Liver (tissue), 9 donors: ENCODE measurements around the gene SLCO2A1. TPM values are rescaled to one million over a fixed set of nuclear protein-coding genes. Genes with fewer than 3 reads are reported as not detected.

Source experiments
- DNase-seq: peaks from one replicate; pipeline ENCODE4 v3.0.0-alpha.2; 2017; ENCODE audit warnings: low spot score
- H3K27ac ChIP-seq, 2 donors: one replicate each; pipeline ENCODE4 v1.7.0; 2013; ENCODE audit warnings: inconsistent platforms in 2 of 2, low read length in 2 of 2, control low read depth in 1 of 2, low read depth in 1 of 2, mild to moderate bottlenecking in 1 of 2
- H3K27me3 ChIP-seq, 4 donors: one replicate each; pipeline versions ENCODE4 v1.6.1 to v1.7.0; 2013; ENCODE audit warnings: low read length in 3 of 4, inconsistent platforms in 1 of 4, mild to moderate bottlenecking in 1 of 4, moderate library complexity in 1 of 4; ENCODE audit not compliant: control insufficient read depth in 4 of 4, insufficient read depth in 4 of 4
- H3K36me3 ChIP-seq, 4 donors: one replicate each; pipeline versions ENCODE4 v1.6.1 to v1.7.0; 2013; ENCODE audit warnings: low read length in 3 of 4, mild to moderate bottlenecking in 3 of 4, low read depth in 1 of 4, moderate library complexity in 1 of 4; ENCODE audit not compliant: control insufficient read depth in 4 of 4, insufficient read depth in 3 of 4
- H3K4me1 ChIP-seq, 4 donors: one replicate each; pipeline versions ENCODE4 v1.6.1 to v1.7.0; 2013; ENCODE audit warnings: low read length in 3 of 4, mild to moderate bottlenecking in 3 of 4, moderate library complexity in 1 of 4; ENCODE audit not compliant: control insufficient read depth in 4 of 4, insufficient read depth in 4 of 4
- H3K4me3 ChIP-seq, 3 donors: one replicate each; pipeline versions ENCODE4 v1.6.1 to v1.7.0; 2013; ENCODE audit warnings: low read length in 3 of 3, control low read depth in 1 of 3, low read depth in 1 of 3, mild to moderate bottlenecking in 1 of 3
- H3K9ac ChIP-seq, 2 donors: one replicate each; pipeline ENCODE4 v1.7.0; 2013; ENCODE audit warnings: low read length in 2 of 2, mild to moderate bottlenecking in 2 of 2, moderate library complexity in 2 of 2, control low read depth in 1 of 2, low read depth in 1 of 2
- H3K9me3 ChIP-seq, 4 donors: one replicate each; pipeline versions ENCODE4 v1.6.1 to v1.7.0; 2013; ENCODE audit warnings: low read length in 3 of 4; ENCODE audit not compliant: control insufficient read depth in 4 of 4
- ATF3 ChIP-seq: IDR thresholded peaks from 2 replicates; pipeline ENCODE4 v1.6.1; 2016; ENCODE audit warnings: antibody characterized with exemption
- CTCF ChIP-seq: fragments of 150-350 bp; IDR thresholded peaks from 2 replicates; pipeline ENCODE4 v1.5.1; 2017; ENCODE audit warnings: improper control_type of control experiment, low read depth, low read length; ENCODE audit not compliant: missing input control
- EGR1 ChIP-seq, 2 donors: IDR thresholded peaks; 2 replicates each; pipeline ENCODE4 v1.6.1; 2016 to 2018; ENCODE audit warnings: antibody characterized with exemption in 2 of 2, low read depth in 2 of 2
- FOXA1 ChIP-seq: IDR thresholded peaks from 2 replicates; pipeline ENCODE4 v1.6.1; 2016; ENCODE audit warnings: antibody characterized with exemption
- FOXA2 ChIP-seq: IDR thresholded peaks from 2 replicates; pipeline ENCODE4 v1.6.1; 2016; ENCODE audit warnings: antibody characterized with exemption
- GABPA ChIP-seq, 2 donors: IDR thresholded peaks in 1 of 2; conservative IDR thresholded peaks in 1 of 2; 2 replicates each; pipeline ENCODE4 v1.6.1; 2016; ENCODE audit warnings: antibody characterized with exemption in 2 of 2, mild to moderate bottlenecking in 1 of 2, moderate library complexity in 1 of 2
- HNF4A ChIP-seq, 2 donors: conservative IDR thresholded peaks; 2 replicates each; pipeline ENCODE4 v1.6.1; 2016; ENCODE audit warnings: antibody characterized with exemption in 2 of 2, mild to moderate bottlenecking in 2 of 2
- HNF4G ChIP-seq: IDR thresholded peaks from 2 replicates; pipeline ENCODE4 v1.6.1; 2016; ENCODE audit warnings: antibody characterized with exemption
- JUND ChIP-seq, 2 donors: IDR thresholded peaks; 2 replicates each; pipeline ENCODE4 v1.6.1; 2016; ENCODE audit warnings: antibody characterized with exemption in 2 of 2
- NR2F2 ChIP-seq: IDR thresholded peaks from 2 replicates; pipeline ENCODE4 v1.6.1; 2016; ENCODE audit warnings: antibody characterized with exemption
- RAD21 ChIP-seq, 2 donors: IDR thresholded peaks; 2 replicates each; pipeline ENCODE4 v1.6.1; 2016; ENCODE audit warnings: antibody characterized with exemption in 2 of 2, mild to moderate bottlenecking in 2 of 2
- RXRA ChIP-seq, 2 donors: IDR thresholded peaks; 2 replicates each; pipeline ENCODE4 v1.6.1; 2017 to 2018; ENCODE audit warnings: antibody characterized with exemption in 2 of 2, mild to moderate bottlenecking in 1 of 2
- SP1 ChIP-seq: IDR thresholded peaks from 2 replicates; pipeline ENCODE4 v1.6.1; 2018; ENCODE audit warnings: antibody characterized with exemption, mild to moderate bottlenecking
- TAF1 ChIP-seq: conservative IDR thresholded peaks from 2 replicates; pipeline ENCODE4 v1.6.1; 2016; ENCODE audit warnings: antibody characterized with exemption, mild to moderate bottlenecking
- YY1 ChIP-seq: IDR thresholded peaks from 2 replicates; pipeline ENCODE4 v1.6.1; 2016; ENCODE audit warnings: antibody characterized with exemption, mild to moderate bottlenecking
- WGBS: extraction: QIAGEN DNeasy Blood & Tissue Kit; methylation state at CpG from one replicate; pipeline ENCODE4 v1.1.7; 2013; 5-methylcytosine and 5-hydroxymethylcytosine counted together
- polyA plus RNA-seq, 2 donors: library from polyadenylated mRNA; stranded (reverse) in 1 of 2; unstranded in 1 of 2; fragments of 200-250 nt in 1 of 2; fragments of >200 nt in 1 of 2; fragmentation: Nextera tagmentation in 1 of 2; extraction: Ambion mirVana in 1 of 2; gene quantifications; one replicate each; pipeline versions ENCODE4 v1.2.1 to v1.2.3, GENCODE V29; 2013 to 2015
- total RNA-seq, 2 donors: library from RNA; depleted of rRNA; stranded (reverse); fragments of >200 nt; gene quantifications; one replicate each; pipeline ENCODE4 v1.2.3, GENCODE V29; 2014
- TF ChIP-seq, protein P1 (sequence below): IDR thresholded peaks from 2 replicates; pipeline ENCODE4 v1.6.1; 2016; ENCODE audit warnings: antibody characterized with exemption
- TF ChIP-seq, protein P2 (sequence below): IDR thresholded peaks from 2 replicates; pipeline ENCODE4 v1.6.1; 2016; ENCODE audit warnings: antibody characterized with exemption
- TF ChIP-seq, protein P3 (sequence below): IDR thresholded peaks from 2 replicates; pipeline ENCODE4 v1.6.1; 2016; ENCODE audit warnings: antibody characterized with exemption, mild to moderate bottlenecking
- donor health status: healthy.
- donor health status: healthy.
- donor health status: healthy.
- donor health status: healthy.
- donor health status: healthy.

SLCO2A1 gene
- total and polyA plus RNA-seq, 4 donors = 0.56 to 3.1 (median 2.2) TPM

- H3K27me3 ChIP-seq = peaks cover 0 to 4% (median under 1%) of the 10 kb centered on the region in 4 donors
- WGBS = 85% methylated on average over 2 of the region's 2 CpGs
- no peaks in the 10 kb centered on the region for H3K9me3 ChIP-seq
- H3K4me3 ChIP-seq = no peak overlapping the region
- no peak for TF ChIP-seq HNF4A (conservative IDR thresholded peaks at IDR 0.05)
- TF ChIP-seq YY1 = no peak
- TF ChIP-seq JUND (IDR thresholded peaks at IDR 0.05) = no peak
- no peak for TF ChIP-seq EGR1 (IDR thresholded peaks at IDR 0.05; ENCODE audit: low read depth in 2 of 2)
- no peak for TF ChIP-seq HNF4G
- TF ChIP-seq, protein P1, sequence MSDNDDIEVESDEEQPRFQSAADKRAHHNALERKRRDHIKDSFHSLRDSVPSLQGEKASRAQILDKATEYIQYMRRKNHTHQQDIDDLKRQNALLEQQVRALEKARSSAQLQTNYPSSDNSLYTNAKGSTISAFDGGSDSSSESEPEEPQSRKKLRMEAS = no peak
- TF ChIP-seq ATF3 = no peak
- no peak for TF ChIP-seq SP1
- TF ChIP-seq RAD21 (IDR thresholded peaks at IDR 0.05) = no peak
- no peak for TF ChIP-seq TAF1
- TF ChIP-seq FOXA2 = no peak
- no peak for TF ChIP-seq GABPA (IDR thresholded peaks at IDR 0.05 in 1 of 2, conservative IDR thresholded peaks at IDR 0.05 in 1 of 2)
- TF ChIP-seq RXRA (IDR thresholded peaks at IDR 0.05) = no peak
- TF ChIP-seq, protein P2, sequence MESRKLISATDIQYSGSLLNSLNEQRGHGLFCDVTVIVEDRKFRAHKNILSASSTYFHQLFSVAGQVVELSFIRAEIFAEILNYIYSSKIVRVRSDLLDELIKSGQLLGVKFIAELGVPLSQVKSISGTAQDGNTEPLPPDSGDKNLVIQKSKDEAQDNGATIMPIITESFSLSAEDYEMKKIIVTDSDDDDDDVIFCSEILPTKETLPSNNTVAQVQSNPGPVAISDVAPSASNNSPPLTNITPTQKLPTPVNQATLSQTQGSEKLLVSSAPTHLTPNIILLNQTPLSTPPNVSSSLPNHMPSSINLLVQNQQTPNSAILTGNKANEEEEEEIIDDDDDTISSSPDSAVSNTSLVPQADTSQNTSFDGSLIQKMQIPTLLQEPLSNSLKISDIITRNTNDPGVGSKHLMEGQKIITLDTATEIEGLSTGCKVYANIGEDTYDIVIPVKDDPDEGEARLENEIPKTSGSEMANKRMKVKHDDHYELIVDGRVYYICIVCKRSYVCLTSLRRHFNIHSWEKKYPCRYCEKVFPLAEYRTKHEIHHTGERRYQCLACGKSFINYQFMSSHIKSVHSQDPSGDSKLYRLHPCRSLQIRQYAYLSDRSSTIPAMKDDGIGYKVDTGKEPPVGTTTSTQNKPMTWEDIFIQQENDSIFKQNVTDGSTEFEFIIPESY = no peak
- no peak for TF ChIP-seq NR2F2
- TF ChIP-seq, protein P3, sequence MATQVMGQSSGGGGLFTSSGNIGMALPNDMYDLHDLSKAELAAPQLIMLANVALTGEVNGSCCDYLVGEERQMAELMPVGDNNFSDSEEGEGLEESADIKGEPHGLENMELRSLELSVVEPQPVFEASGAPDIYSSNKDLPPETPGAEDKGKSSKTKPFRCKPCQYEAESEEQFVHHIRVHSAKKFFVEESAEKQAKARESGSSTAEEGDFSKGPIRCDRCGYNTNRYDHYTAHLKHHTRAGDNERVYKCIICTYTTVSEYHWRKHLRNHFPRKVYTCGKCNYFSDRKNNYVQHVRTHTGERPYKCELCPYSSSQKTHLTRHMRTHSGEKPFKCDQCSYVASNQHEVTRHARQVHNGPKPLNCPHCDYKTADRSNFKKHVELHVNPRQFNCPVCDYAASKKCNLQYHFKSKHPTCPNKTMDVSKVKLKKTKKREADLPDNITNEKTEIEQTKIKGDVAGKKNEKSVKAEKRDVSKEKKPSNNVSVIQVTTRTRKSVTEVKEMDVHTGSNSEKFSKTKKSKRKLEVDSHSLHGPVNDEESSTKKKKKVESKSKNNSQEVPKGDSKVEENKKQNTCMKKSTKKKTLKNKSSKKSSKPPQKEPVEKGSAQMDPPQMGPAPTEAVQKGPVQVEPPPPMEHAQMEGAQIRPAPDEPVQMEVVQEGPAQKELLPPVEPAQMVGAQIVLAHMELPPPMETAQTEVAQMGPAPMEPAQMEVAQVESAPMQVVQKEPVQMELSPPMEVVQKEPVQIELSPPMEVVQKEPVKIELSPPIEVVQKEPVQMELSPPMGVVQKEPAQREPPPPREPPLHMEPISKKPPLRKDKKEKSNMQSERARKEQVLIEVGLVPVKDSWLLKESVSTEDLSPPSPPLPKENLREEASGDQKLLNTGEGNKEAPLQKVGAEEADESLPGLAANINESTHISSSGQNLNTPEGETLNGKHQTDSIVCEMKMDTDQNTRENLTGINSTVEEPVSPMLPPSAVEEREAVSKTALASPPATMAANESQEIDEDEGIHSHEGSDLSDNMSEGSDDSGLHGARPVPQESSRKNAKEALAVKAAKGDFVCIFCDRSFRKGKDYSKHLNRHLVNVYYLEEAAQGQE = no peak
- no peak for TF ChIP-seq CTCF
- no peak for TF ChIP-seq FOXA1
- no peak for DNase-seq
- H3K27ac ChIP-seq = no peak overlapping the region
- no peak overlapping the region for H3K9ac ChIP-seq
- H3K36me3 ChIP-seq = no peaks in the 10 kb centered on the region
- H3K4me1 ChIP-seq = peaks cover 1 to 12% (median 10%) of the 10 kb centered on the region in 4 donors
Measured at GRCh38 chr3:134027631-134028030, 2.1 kb downstream of the SLCO2A1 start.
